HepG2 (cell line): ENCODE results near the gene IQGAP3. TPM values are rescaled to one million over a fixed set of nuclear protein-coding genes. Genes with fewer than 3 reads are reported as not detected.

Source experiments
- ATAC-seq: fragments of 200-7000 bp; cut with Tn5 transposase; 3 replicates; pipeline ENCODE4 v1.9.1; 2020; ENCODE audit warnings: mild to moderate bottlenecking, moderate library complexity
- BruUV-seq: library from RNA; stranded (reverse); fragments of 400-500 nt; replicated peaks from 2 replicates; lab custom pipeline; 2021; lab: Mats Ljungman, UMichigan
- CTCF ChIA-PET: fragments of 300-600 bp; formaldehyde crosslinking; extraction: SDS; loops from one replicate; lab custom pipeline; 2021; ENCODE audit warnings: low total read pairs, inconsistent platforms, low intra/inter-chr PET ratio; lab: Yijun Ruan, JAX
- POLR2A ChIA-PET: fragments of 350-600 bp; sonication (Branson Sonifier 250); formaldehyde crosslinking; loops from one replicate; lab custom pipeline; 2020; ENCODE audit warnings: antibody characterized with exemption, inconsistent platforms; lab: Yijun Ruan, JAX
- DNase-seq: peaks from one replicate; pipeline ENCODE4 v3.0.0-alpha.2; 2015; ENCODE audit warnings: low spot score
- FAIRE-seq: peaks from 3 replicates; lab custom pipeline; 2011; peaks lifted over from hg19 to GRCh38; lab: Jason Lieb, UNC
- H2AFZ ChIP-seq: one replicate; pipeline ENCODE4 v1.6.1; 2011; ENCODE audit warnings: low read length, inconsistent platforms
- H3K27ac ChIP-seq: fragments of 300-600 bp; 3 replicates; pipeline ENCODE4 v1.8.0; 2011; ENCODE audit warnings: mixed run types, mild to moderate bottlenecking, mixed read lengths, low read length, inconsistent platforms; ENCODE audit not compliant: insufficient read depth; ENCODE audit errors: extremely low read length
- H3K27me3 ChIP-seq, 2 experiments: fragments of 200-600 bp in 1 of 2; 2 replicates in 1 of 2; 3 replicates in 1 of 2; pipeline versions ENCODE4 v1.6.0 to v1.8.0; 2011; ENCODE audit warnings: low read length in 2 of 2, mild to moderate bottlenecking in 2 of 2, moderate library complexity in 2 of 2, inconsistent platforms in 1 of 2; ENCODE audit not compliant: insufficient read depth in 2 of 2, control insufficient read depth in 1 of 2
- H3K36me3 ChIP-seq, 2 experiments: fragments of 200-600 bp in 1 of 2; replicated peaks in 1 of 2; 2 replicates in 1 of 2; 3 replicates in 1 of 2; pipeline versions ENCODE4 v1.5.1 to v1.8.0; 2011; ENCODE audit warnings: low read length in 2 of 2, inconsistent platforms in 1 of 2; ENCODE audit not compliant: insufficient read depth in 2 of 2, control insufficient read depth in 1 of 2
- H3K4me1 ChIP-seq: 2 replicates; pipeline ENCODE4 v1.5.1; 2012; ENCODE audit warnings: low read length, inconsistent platforms; ENCODE audit not compliant: insufficient read depth
- H3K4me2 ChIP-seq: 2 replicates; pipeline ENCODE4 v1.6.0; 2011; ENCODE audit warnings: low read depth, low read length, inconsistent platforms
- H3K4me3 ChIP-seq, 3 experiments: fragments of 200-600 bp in 1 of 3; sonication (generic), shearing (Covaris generic) in 1 of 3; replicated peaks in 1 of 3; 2 replicates each; pipeline ENCODE4 v1.5.1; 2011 to 2016; ENCODE audit warnings: low read length in 3 of 3, inconsistent platforms in 2 of 3, low read depth in 2 of 3, mild to moderate bottlenecking in 2 of 3, control low read depth in 1 of 3, mixed read lengths in 1 of 3; ENCODE audit not compliant: insufficient read depth in 1 of 3
- H3K79me2 ChIP-seq: one replicate; pipeline ENCODE4 v1.6.1; 2011; ENCODE audit warnings: low read length, inconsistent platforms; ENCODE audit not compliant: insufficient read depth
- H3K9ac ChIP-seq: 2 replicates; pipeline ENCODE4 v1.6.0; 2011; ENCODE audit warnings: mild to moderate bottlenecking, low read depth, low read length, inconsistent platforms; ENCODE audit not compliant: insufficient read depth
- H3K9me3 ChIP-seq: 2 replicates; pipeline ENCODE4 v1.5.1; 2012; ENCODE audit warnings: mild to moderate bottlenecking, low read length
- H4K20me1 ChIP-seq: 2 replicates; pipeline ENCODE4 v1.6.0; 2011; ENCODE audit warnings: inconsistent platforms, mild to moderate bottlenecking, low read length, moderate library complexity; ENCODE audit not compliant: insufficient read depth
- NR3C1 ChIP-seq: sonication (generic); formaldehyde crosslinking; IDR thresholded peaks from 2 replicates; pipeline ENCODE4 v1.4.0; 2020; ENCODE audit warnings: missing genetic modification reagents
- PAX8 ChIP-seq: sonication (generic); formaldehyde crosslinking; IDR thresholded peaks from 2 replicates; pipeline ENCODE4 v1.8.0; 2022; ENCODE audit warnings: mild to moderate bottlenecking, missing genetic modification reagents, borderline replicate concordance
- TEAD3 ChIP-seq: optimal IDR thresholded peaks from 2 replicates; pipeline ENCODE3; 2016; ENCODE audit warnings: borderline replicate concordance
- U2AF2 ChIP-seq: fragments of 200-400 bp; formaldehyde crosslinking; IDR thresholded peaks from 2 replicates; pipeline ENCODE4 v1.6.1; 2017; ENCODE audit warnings: low read depth, mild to moderate bottlenecking, low read length
- ZFP62 ChIP-seq: sonication (generic); formaldehyde crosslinking; IDR thresholded peaks from 2 replicates; pipeline ENCODE4 v1.4.0; 2020; ENCODE audit warnings: missing genetic modification reagents
- ZNF20 ChIP-seq: sonication (generic); formaldehyde crosslinking; IDR thresholded peaks from 2 replicates; pipeline ENCODE4 v1.4.0; 2020; ENCODE audit warnings: mild to moderate bottlenecking, moderate library complexity, missing genetic modification reagents
- ZNF337 ChIP-seq: sonication (generic); formaldehyde crosslinking; IDR thresholded peaks from 2 replicates; pipeline ENCODE4 v1.5.1; 2020; ENCODE audit warnings: missing genetic modification reagents, low read depth, mild to moderate bottlenecking, borderline replicate concordance
- ZNF446 ChIP-seq: sonication (generic); formaldehyde crosslinking; IDR thresholded peaks from 2 replicates; pipeline ENCODE4 v1.5.0; 2020; ENCODE audit warnings: mild to moderate bottlenecking, missing genetic modification reagents
- WGBS: methylation state at CpG from one replicate; pipeline ENCODE4 v1.1.6; 2017; ENCODE audit warnings: low lambda C conversion rate; 5-methylcytosine and 5-hydroxymethylcytosine counted together
- in situ Hi-C: cut with HindIII; loops from 2 replicates; pipeline ENCODE4 v1.10.0; 2017; ENCODE audit warnings: low pct_unique_long_range_greater_than_20kb; ENCODE audit not compliant: extremely low pct_ligation_motif_present
- intact Hi-C: fragments of 100-400 bp; cut with micrococcal nuclease; formaldehyde crosslinking; loops from one replicate; pipeline ENCODE4 v1.10.0; 2022; ENCODE audit not compliant: unreplicated experiment
- polyA plus RNA-seq, 8 experiments: library from polyadenylated mRNA; depleted of rRNA in 3 of 8; stranded (reverse) in 7 of 8; unstranded in 1 of 8; fragments of >200 nt; fragmentation: Illumina TruSeq in 4 of 8; extraction: Trizol in 4 of 8; gene quantifications; 2 replicates each; pipeline versions ENCODE4 v1.2.1 to v1.2.3, GENCODE V29; 2011 to 2016; ENCODE audit warnings: low read depth in 4 of 8, missing spikeins in 1 of 8, mixed read lengths in 1 of 8; ENCODE audit not compliant: insufficient read depth in 1 of 8
- total RNA-seq, 5 experiments: library from RNA; depleted of rRNA; stranded (reverse); fragments of >200 nt; fragmentation: Illumina TruSeq; extraction: Trizol; gene quantifications; 2 replicates each; pipeline ENCODE4 v1.2.3, GENCODE V29; 2016; ENCODE audit warnings: low read depth in 1 of 5
- TF ChIP-seq, protein P1 (sequence below): IDR thresholded peaks from 2 replicates; pipeline ENCODE4 v1.6.1; 2016; ENCODE audit warnings: missing genetic modification reagents, missing compliant biosample characterization
- TF ChIP-seq, protein P2 (sequence below), 2 experiments: IDR thresholded peaks; 2 replicates each; pipeline ENCODE4 v1.6.1; 2011 to 2012; ENCODE audit warnings: low read length in 2 of 2, borderline replicate concordance in 1 of 2, low read depth in 1 of 2, mild to moderate bottlenecking in 1 of 2, moderate library complexity in 1 of 2
- TF ChIP-seq, protein P3 (sequence below): IDR thresholded peaks from 2 replicates; pipeline ENCODE4 v1.6.1; 2012; ENCODE audit warnings: low read length, improper control_type of control experiment

The IQGAP3 gene
- total and polyA plus RNA-seq, 2 of the 13 experiments (the other 11 are each of a cell fraction or from before 2014, with no cell fraction given): 13.5 to 14.1 TPM

DNA sequence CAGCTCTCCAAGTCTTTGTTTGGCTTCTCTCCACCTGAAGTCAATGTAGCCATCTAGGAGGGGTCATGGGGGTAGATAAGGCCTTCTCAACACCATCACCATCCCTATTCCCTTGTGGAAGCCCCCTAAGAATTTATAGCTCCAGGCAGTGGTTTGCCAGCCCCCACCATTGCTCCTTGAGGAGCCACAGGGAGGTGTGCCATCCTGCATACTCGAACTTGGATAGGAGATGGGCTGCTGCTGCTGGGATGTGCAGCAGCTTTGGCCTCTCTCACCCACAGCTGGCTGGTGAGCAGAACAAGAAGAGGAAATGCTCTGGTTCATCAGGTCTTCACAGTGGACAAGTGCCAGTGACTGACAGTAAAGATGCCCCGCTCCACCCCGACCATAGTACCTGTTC lies 24.1 kb upstream of the IQGAP3 start:
- 100% methylated on average over 3 of the region's 3 CpGs for WGBS
- H3K4me3 ChIP-seq: no peak overlapping the region
- H3K79me2 ChIP-seq: peaks cover 22% of the 10 kb centered on the region
- no peak for FAIRE-seq
- no peak for ATAC-seq
- ChIA-PET CTCF (interaction anchor here (0.7 kb wide), 1 partner anchor 119 kb away, joined by 3 read pairs; no protein-coding TSS in a partner anchor), POLR2A (interaction anchor here (1.1 kb wide), 1 partner anchor 139 kb away, joined by 3 read pairs; no protein-coding TSS in a partner anchor)
- H3K9ac ChIP-seq: no peak overlapping the region
- peaks cover 22% of the 10 kb centered on the region for H3K4me1 ChIP-seq
- H3K4me2 ChIP-seq: no peak overlapping the region
- intact Hi-C loops: no loop called here
- BruUV-seq: no TSS peak
- H3K27ac ChIP-seq: no peak overlapping the region
- TF ChIP-seq TEAD3 (CRISPR knock-in tag) (no peak), U2AF2 (no peak), ZFP62 (CRISPR knock-in tag) (no peak), NR3C1 (no peak), PAX8 (CRISPR knock-in tag) (no peak), ZNF20 (CRISPR knock-in tag) (no peak), ZNF337 (CRISPR knock-in tag) (no peak), ZNF446 (CRISPR knock-in tag) (no peak)
- TF ChIP-seq, protein P1, sequence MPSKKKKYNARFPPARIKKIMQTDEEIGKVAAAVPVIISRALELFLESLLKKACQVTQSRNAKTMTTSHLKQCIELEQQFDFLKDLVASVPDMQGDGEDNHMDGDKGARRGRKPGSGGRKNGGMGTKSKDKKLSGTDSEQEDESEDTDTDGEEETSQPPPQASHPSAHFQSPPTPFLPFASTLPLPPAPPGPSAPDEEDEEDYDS (CRISPR knock-in tag): no peak
- TF ChIP-seq, protein P2, sequence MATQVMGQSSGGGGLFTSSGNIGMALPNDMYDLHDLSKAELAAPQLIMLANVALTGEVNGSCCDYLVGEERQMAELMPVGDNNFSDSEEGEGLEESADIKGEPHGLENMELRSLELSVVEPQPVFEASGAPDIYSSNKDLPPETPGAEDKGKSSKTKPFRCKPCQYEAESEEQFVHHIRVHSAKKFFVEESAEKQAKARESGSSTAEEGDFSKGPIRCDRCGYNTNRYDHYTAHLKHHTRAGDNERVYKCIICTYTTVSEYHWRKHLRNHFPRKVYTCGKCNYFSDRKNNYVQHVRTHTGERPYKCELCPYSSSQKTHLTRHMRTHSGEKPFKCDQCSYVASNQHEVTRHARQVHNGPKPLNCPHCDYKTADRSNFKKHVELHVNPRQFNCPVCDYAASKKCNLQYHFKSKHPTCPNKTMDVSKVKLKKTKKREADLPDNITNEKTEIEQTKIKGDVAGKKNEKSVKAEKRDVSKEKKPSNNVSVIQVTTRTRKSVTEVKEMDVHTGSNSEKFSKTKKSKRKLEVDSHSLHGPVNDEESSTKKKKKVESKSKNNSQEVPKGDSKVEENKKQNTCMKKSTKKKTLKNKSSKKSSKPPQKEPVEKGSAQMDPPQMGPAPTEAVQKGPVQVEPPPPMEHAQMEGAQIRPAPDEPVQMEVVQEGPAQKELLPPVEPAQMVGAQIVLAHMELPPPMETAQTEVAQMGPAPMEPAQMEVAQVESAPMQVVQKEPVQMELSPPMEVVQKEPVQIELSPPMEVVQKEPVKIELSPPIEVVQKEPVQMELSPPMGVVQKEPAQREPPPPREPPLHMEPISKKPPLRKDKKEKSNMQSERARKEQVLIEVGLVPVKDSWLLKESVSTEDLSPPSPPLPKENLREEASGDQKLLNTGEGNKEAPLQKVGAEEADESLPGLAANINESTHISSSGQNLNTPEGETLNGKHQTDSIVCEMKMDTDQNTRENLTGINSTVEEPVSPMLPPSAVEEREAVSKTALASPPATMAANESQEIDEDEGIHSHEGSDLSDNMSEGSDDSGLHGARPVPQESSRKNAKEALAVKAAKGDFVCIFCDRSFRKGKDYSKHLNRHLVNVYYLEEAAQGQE (IDR thresholded peaks at IDR 0.05; ENCODE audit: borderline replicate concordance in 1 of 2, low read depth in 1 of 2, low read length in 2 of 2): no peak
- TF ChIP-seq, protein P3, sequence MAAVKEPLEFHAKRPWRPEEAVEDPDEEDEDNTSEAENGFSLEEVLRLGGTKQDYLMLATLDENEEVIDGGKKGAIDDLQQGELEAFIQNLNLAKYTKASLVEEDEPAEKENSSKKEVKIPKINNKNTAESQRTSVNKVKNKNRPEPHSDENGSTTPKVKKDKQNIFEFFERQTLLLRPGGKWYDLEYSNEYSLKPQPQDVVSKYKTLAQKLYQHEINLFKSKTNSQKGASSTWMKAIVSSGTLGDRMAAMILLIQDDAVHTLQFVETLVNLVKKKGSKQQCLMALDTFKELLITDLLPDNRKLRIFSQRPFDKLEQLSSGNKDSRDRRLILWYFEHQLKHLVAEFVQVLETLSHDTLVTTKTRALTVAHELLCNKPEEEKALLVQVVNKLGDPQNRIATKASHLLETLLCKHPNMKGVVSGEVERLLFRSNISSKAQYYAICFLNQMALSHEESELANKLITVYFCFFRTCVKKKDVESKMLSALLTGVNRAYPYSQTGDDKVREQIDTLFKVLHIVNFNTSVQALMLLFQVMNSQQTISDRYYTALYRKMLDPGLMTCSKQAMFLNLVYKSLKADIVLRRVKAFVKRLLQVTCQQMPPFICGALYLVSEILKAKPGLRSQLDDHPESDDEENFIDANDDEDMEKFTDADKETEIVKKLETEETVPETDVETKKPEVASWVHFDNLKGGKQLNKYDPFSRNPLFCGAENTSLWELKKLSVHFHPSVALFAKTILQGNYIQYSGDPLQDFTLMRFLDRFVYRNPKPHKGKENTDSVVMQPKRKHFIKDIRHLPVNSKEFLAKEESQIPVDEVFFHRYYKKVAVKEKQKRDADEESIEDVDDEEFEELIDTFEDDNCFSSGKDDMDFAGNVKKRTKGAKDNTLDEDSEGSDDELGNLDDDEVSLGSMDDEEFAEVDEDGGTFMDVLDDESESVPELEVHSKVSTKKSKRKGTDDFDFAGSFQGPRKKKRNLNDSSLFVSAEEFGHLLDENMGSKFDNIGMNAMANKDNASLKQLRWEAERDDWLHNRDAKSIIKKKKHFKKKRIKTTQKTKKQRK: no peak
- H4K20me1 ChIP-seq: no peaks in the 10 kb centered on the region
- no peak for DNase-seq
- no peaks in the 10 kb centered on the region for H3K27me3 ChIP-seq
- no peak overlapping the region for H2AFZ ChIP-seq
- in situ Hi-C loops: no loop called here
- H3K9me3 ChIP-seq: no peaks in the 10 kb centered on the region
- peaks cover 7 to 46% of the 10 kb centered on the region in 2 experiments for H3K36me3 ChIP-seq
